Measurements from ENCODE around the gene TRPV5. TPM values are rescaled to one million over a fixed set of nuclear protein-coding genes. Genes with fewer than 3 reads are reported as not detected.

The TRPV5 gene
- total and polyA plus RNA-seq, 2 experiments from 2014 or later, result not detected

GRCh38 chr7:142956951-142957623 is 23.5 kb upstream of the TRPV5 start:
- in situ Hi-C loops (cut with MboI), result no loop called here
- no peaks in the 10 kb centered on the region for H3K27me3 ChIP-seq (replicated peaks; ENCODE audit: insufficient read depth)
- H4K20me1 ChIP-seq (ENCODE audit: insufficient read depth), result no peaks in the 10 kb centered on the region
- H3K79me2 ChIP-seq (ENCODE audit: insufficient read depth), result no peaks in the 10 kb centered on the region
- H3K27ac ChIP-seq, result no peak overlapping the region
- 2 to 4% methylated on average over 3 of the region's 3 CpGs for WGBS, 2 experiments (ENCODE audit: low coverage in 1 of 2, low lambda C conversion rate in 2 of 2, missing lambda C conversion rate in 2 of 2)
- H3K9me3 ChIP-seq (ENCODE audit: low read depth), result no peaks in the 10 kb centered on the region
- TF ChIP-seq EZH2phosphoT487 (IDR thresholded peaks at IDR 0.05; ENCODE audit: insufficient read depth, low read depth) (no peak), EZH2 (IDR thresholded peaks at IDR 0.05; ENCODE audit: insufficient read depth, poor library complexity, severe bottlenecking) (no peak)
- no peak overlapping the region for H3K4me2 ChIP-seq (ENCODE audit: unreplicated experiment)
- H3K4me3 ChIP-seq, result no peak overlapping the region
- H3K9ac ChIP-seq, result no peak overlapping the region
- H3K9me2 ChIP-seq (ENCODE audit: insufficient read depth), result no peaks in the 10 kb centered on the region
- no peak for DNase-seq
- no peak overlapping the region for H2AFZ ChIP-seq
- H3K36me3 ChIP-seq (ENCODE audit: low read depth), result no peaks in the 10 kb centered on the region
- H3K4me1 ChIP-seq (ENCODE audit: insufficient read depth), result no peaks in the 10 kb centered on the region
- no peaks in the 10 kb centered on the region for H3F3A ChIP-seq (ENCODE audit: insufficient read depth)

GRCh38 chr7:142954680-142955268 is 21.2 kb upstream of the TRPV5 start:
- H3K27ac ChIP-seq, result no peak overlapping the region
- in situ Hi-C loops (cut with MboI), result no loop called here
- no peaks in the 10 kb centered on the region for H3K36me3 ChIP-seq (ENCODE audit: low read depth)
- H2AFZ ChIP-seq, result no peak overlapping the region
- no peak for TF ChIP-seq EZH2phosphoT487 (IDR thresholded peaks at IDR 0.05; ENCODE audit: insufficient read depth, low read depth)
- no peak for TF ChIP-seq EZH2 (IDR thresholded peaks at IDR 0.05; ENCODE audit: insufficient read depth, poor library complexity, severe bottlenecking)
- H3K9me2 ChIP-seq (ENCODE audit: insufficient read depth), result no peaks in the 10 kb centered on the region
- DNase-seq, result no peak
- H4K20me1 ChIP-seq (ENCODE audit: insufficient read depth), result no peaks in the 10 kb centered on the region
- no peak overlapping the region for H3K4me3 ChIP-seq
- no peaks in the 10 kb centered on the region for H3K9me3 ChIP-seq (ENCODE audit: low read depth)
- H3K4me2 ChIP-seq (ENCODE audit: unreplicated experiment), result no peak overlapping the region
- no peaks in the 10 kb centered on the region for H3K4me1 ChIP-seq (ENCODE audit: insufficient read depth)
- no peaks in the 10 kb centered on the region for H3F3A ChIP-seq (ENCODE audit: insufficient read depth)
- no peak overlapping the region for H3K9ac ChIP-seq
- H3K27me3 ChIP-seq (replicated peaks; ENCODE audit: insufficient read depth), result no peaks in the 10 kb centered on the region
- no peaks in the 10 kb centered on the region for H3K79me2 ChIP-seq (ENCODE audit: insufficient read depth)

GRCh38 chr7:142950235-142950634 is 16.7 kb upstream of the TRPV5 start:
- Histone ChIP-seq H3K4me1 (ENCODE audit: insufficient read depth) (no peaks in the 10 kb centered on the region), H3K4me2 (ENCODE audit: unreplicated experiment) (no peak overlapping the region), H2AFZ (no peak overlapping the region), H3F3A (ENCODE audit: insufficient read depth) (no peaks in the 10 kb centered on the region), H3K36me3 (ENCODE audit: low read depth) (no peaks in the 10 kb centered on the region), H3K9me2 (ENCODE audit: insufficient read depth) (no peaks in the 10 kb centered on the region), H4K20me1 (ENCODE audit: insufficient read depth) (no peaks in the 10 kb centered on the region), H3K27me3 (replicated peaks; ENCODE audit: insufficient read depth) (no peaks in the 10 kb centered on the region), H3K79me2 (ENCODE audit: insufficient read depth) (no peaks in the 10 kb centered on the region), H3K9me3 (ENCODE audit: low read depth) (no peaks in the 10 kb centered on the region), H3K9ac (no peak overlapping the region), H3K27ac (no peak overlapping the region), H3K4me3 (no peak overlapping the region)
- TF ChIP-seq EZH2phosphoT487 (IDR thresholded peaks at IDR 0.05; ENCODE audit: insufficient read depth, low read depth), result no peak
- TF ChIP-seq EZH2 (IDR thresholded peaks at IDR 0.05; ENCODE audit: insufficient read depth, poor library complexity, severe bottlenecking), result no peak
- DNase-seq, result no peak
- in situ Hi-C loops (cut with MboI), result no loop called here

GRCh38 chr7:142948603-142949002 is 15.1 kb upstream of the TRPV5 start:
- Histone ChIP-seq H3K79me2 (ENCODE audit: insufficient read depth) (no peaks in the 10 kb centered on the region), H3K9me2 (ENCODE audit: insufficient read depth) (no peaks in the 10 kb centered on the region), H3K4me2 (ENCODE audit: unreplicated experiment) (no peak overlapping the region), H3K4me1 (ENCODE audit: insufficient read depth) (no peaks in the 10 kb centered on the region), H3F3A (ENCODE audit: insufficient read depth) (no peaks in the 10 kb centered on the region), H3K9ac (no peak overlapping the region), H3K9me3 (ENCODE audit: low read depth) (no peaks in the 10 kb centered on the region), H2AFZ (no peak overlapping the region), H4K20me1 (ENCODE audit: insufficient read depth) (no peaks in the 10 kb centered on the region), H3K27me3 (replicated peaks; ENCODE audit: insufficient read depth) (no peaks in the 10 kb centered on the region), H3K4me3 (no peak overlapping the region), H3K36me3 (ENCODE audit: low read depth) (no peaks in the 10 kb centered on the region), H3K27ac (no peak overlapping the region)
- TF ChIP-seq EZH2 (IDR thresholded peaks at IDR 0.05; ENCODE audit: insufficient read depth, poor library complexity, severe bottlenecking), result no peak
- TF ChIP-seq EZH2phosphoT487 (IDR thresholded peaks at IDR 0.05; ENCODE audit: insufficient read depth, low read depth), result no peak
- in situ Hi-C loops (cut with MboI), result no loop called here
- WGBS, 2 experiments (ENCODE audit: low coverage in 1 of 2, low lambda C conversion rate in 2 of 2, missing lambda C conversion rate in 2 of 2), result 61 to 67% methylated on average over 4 of the region's 4 CpGs
- DNase-seq, result no peak
